ENCODE measurements around the gene MAPK12. TPM values are rescaled to one million over a fixed set of nuclear protein-coding genes. Genes with fewer than 3 reads are reported as not detected.

Gene MAPK12
- total and polyA plus RNA-seq, 4 donors = 13.2 to 57.6 (median 25.4) TPM

- peaks cover 98% of the 10 kb centered on the region for H3K36me3 ChIP-seq (ENCODE audit: control insufficient read depth, insufficient read depth, low read length)
- H3K27ac ChIP-seq (ENCODE audit: low read depth, low read length) = no peak overlapping the region
- H3K9me3 ChIP-seq (ENCODE audit: control insufficient read depth, insufficient read depth, low read length) = no peaks in the 10 kb centered on the region
- peaks cover 20% of the 10 kb centered on the region for H3K4me1 ChIP-seq (ENCODE audit: control insufficient read depth, insufficient read depth, low read length)
- WGBS (ENCODE audit: insufficient coverage) = 93% methylated on average over 56 of the region's 57 CpGs
- no peak for DNase-seq (ENCODE audit: low read depth in 4 of 6, low spot score in 6 of 6)
- H3K4me3 ChIP-seq (ENCODE audit: low read depth, low read length) = no peak overlapping the region
- no peaks in the 10 kb centered on the region for H3K27me3 ChIP-seq (ENCODE audit: control insufficient read depth, insufficient read depth, low read length)
Observed at GRCh38 chr22:50216684-50217520, 44.6 kb downstream of the MAPK12 start.

GRCh38 chr22:50216055-50216683, 45.3 kb downstream of the MAPK12 start:
- Histone ChIP-seq H3K27ac (ENCODE audit: low read depth, low read length) (no peak overlapping the region), H3K4me1 (ENCODE audit: control insufficient read depth, insufficient read depth, low read length) (peaks cover 20% of the 10 kb centered on the region), H3K4me3 (ENCODE audit: low read depth, low read length) (no peak overlapping the region), H3K27me3 (ENCODE audit: control insufficient read depth, insufficient read depth, low read length) (no peaks in the 10 kb centered on the region), H3K36me3 (ENCODE audit: control insufficient read depth, insufficient read depth, low read length) (peaks cover 93% of the 10 kb centered on the region), H3K9me3 (ENCODE audit: control insufficient read depth, insufficient read depth, low read length) (no peaks in the 10 kb centered on the region)
- 91% methylated on average over 10 of the region's 15 CpGs for WGBS (ENCODE audit: insufficient coverage)
- DNase-seq (ENCODE audit: low read depth in 4 of 6, low spot score in 6 of 6) = no peak

- Histone ChIP-seq H3K27me3 (ENCODE audit: control insufficient read depth, insufficient read depth, low read length) (no peaks in the 10 kb centered on the region), H3K36me3 (ENCODE audit: control insufficient read depth, insufficient read depth, low read length) (peaks cover 93% of the 10 kb centered on the region), H3K4me3 (ENCODE audit: low read depth, low read length) (no peak overlapping the region), H3K9me3 (ENCODE audit: control insufficient read depth, insufficient read depth, low read length) (no peaks in the 10 kb centered on the region), H3K4me1 (ENCODE audit: control insufficient read depth, insufficient read depth, low read length) (peaks cover 20% of the 10 kb centered on the region), H3K27ac (ENCODE audit: low read depth, low read length) (no peak overlapping the region)
- 87% methylated on average over 11 of the region's 17 CpGs for WGBS (ENCODE audit: insufficient coverage)
- no peak for DNase-seq (ENCODE audit: low read depth in 4 of 6, low spot score in 6 of 6)
Observed at GRCh38 chr22:50215297-50216054, 46.0 kb downstream of the MAPK12 start.

- Histone ChIP-seq H3K9me3 (ENCODE audit: control insufficient read depth, insufficient read depth, low read length) (no peaks in the 10 kb centered on the region), H3K4me3 (ENCODE audit: low read depth, low read length) (no peak overlapping the region), H3K27ac (ENCODE audit: low read depth, low read length) (no peak overlapping the region), H3K4me1 (ENCODE audit: control insufficient read depth, insufficient read depth, low read length) (peaks cover 9% of the 10 kb centered on the region), H3K36me3 (ENCODE audit: control insufficient read depth, insufficient read depth, low read length) (peaks cover 93% of the 10 kb centered on the region), H3K27me3 (ENCODE audit: control insufficient read depth, insufficient read depth, low read length) (no peaks in the 10 kb centered on the region)
- no peak for DNase-seq (ENCODE audit: low read depth in 4 of 6, low spot score in 6 of 6)
- 96% methylated on average over 8 of the region's 9 CpGs for WGBS (ENCODE audit: insufficient coverage)
Observed at GRCh38 chr22:50213263-50213662, 48.2 kb downstream of the MAPK12 start.

GRCh38 chr22:50211147-50211546, 50.3 kb downstream of the MAPK12 start:
- H3K4me1 ChIP-seq (ENCODE audit: control insufficient read depth, insufficient read depth, low read length) = peaks cover 14% of the 10 kb centered on the region
- H3K27ac ChIP-seq (ENCODE audit: low read depth, low read length) = no peak overlapping the region
- H3K9me3 ChIP-seq (ENCODE audit: control insufficient read depth, insufficient read depth, low read length) = no peaks in the 10 kb centered on the region
- no peaks in the 10 kb centered on the region for H3K27me3 ChIP-seq (ENCODE audit: control insufficient read depth, insufficient read depth, low read length)
- WGBS (ENCODE audit: insufficient coverage) = 94% methylated on average over 14 of the region's 14 CpGs
- H3K36me3 ChIP-seq (ENCODE audit: control insufficient read depth, insufficient read depth, low read length) = peaks cover 92% of the 10 kb centered on the region
- DNase-seq (ENCODE audit: low read depth in 4 of 6, low spot score in 6 of 6) = no peak
- no peak overlapping the region for H3K4me3 ChIP-seq (ENCODE audit: low read depth, low read length)

DNA sequence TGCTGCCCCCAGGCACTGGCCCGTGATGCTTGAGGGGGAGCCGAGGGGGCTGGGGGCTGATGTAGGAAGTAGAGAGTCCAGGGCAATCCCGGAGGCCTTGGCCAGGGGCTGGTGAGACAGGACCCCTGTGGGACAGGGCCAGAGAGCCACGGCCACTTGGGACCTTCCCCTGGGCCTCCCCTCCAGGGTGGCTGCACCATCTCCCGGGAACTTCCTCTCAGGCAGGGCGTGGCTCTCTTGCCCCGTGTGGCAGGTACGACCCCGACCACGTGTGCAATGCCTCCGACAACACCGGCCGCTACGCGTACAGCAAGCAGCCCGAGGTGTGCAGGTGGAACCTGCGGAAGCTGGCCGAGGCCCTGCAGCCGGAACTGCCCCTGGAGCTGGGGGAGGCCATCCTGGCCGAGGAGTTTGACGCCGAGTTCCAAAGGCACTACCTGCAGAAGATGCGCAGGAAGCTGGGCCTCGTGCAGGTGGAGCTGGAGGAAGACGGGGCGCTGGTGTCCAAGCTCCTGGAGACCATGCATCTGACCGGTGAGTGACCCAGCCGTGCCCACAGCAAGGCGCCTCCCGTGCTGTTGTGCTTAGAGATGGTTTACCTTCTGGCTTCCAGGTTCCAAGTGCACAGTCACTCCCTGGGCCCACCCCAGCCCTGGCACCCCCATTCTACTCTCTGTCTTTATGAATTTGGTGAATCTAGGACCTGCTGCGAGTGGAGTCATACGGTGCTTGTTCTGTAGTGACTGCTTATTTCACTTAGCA, 50.9 kb downstream of the MAPK12 start:
- peaks cover 92% of the 10 kb centered on the region for H3K36me3 ChIP-seq (ENCODE audit: control insufficient read depth, insufficient read depth, low read length)
- no peak overlapping the region for H3K27ac ChIP-seq (ENCODE audit: low read depth, low read length)
- H3K4me1 ChIP-seq (ENCODE audit: control insufficient read depth, insufficient read depth, low read length) = peaks cover 14% of the 10 kb centered on the region
- H3K4me3 ChIP-seq (ENCODE audit: low read depth, low read length) = no peak overlapping the region
- no peaks in the 10 kb centered on the region for H3K27me3 ChIP-seq (ENCODE audit: control insufficient read depth, insufficient read depth, low read length)
- no peaks in the 10 kb centered on the region for H3K9me3 ChIP-seq (ENCODE audit: control insufficient read depth, insufficient read depth, low read length)
- WGBS (ENCODE audit: insufficient coverage) = 93% methylated on average over 32 of the region's 32 CpGs
- no peak for DNase-seq (ENCODE audit: low read depth in 4 of 6, low spot score in 6 of 6)

- H3K4me3 ChIP-seq (ENCODE audit: low read depth, low read length) = no peak overlapping the region
- no peak overlapping the region for H3K27ac ChIP-seq (ENCODE audit: low read depth, low read length)
- H3K36me3 ChIP-seq (ENCODE audit: control insufficient read depth, insufficient read depth, low read length) = peaks cover 92% of the 10 kb centered on the region
- peaks cover 14% of the 10 kb centered on the region for H3K4me1 ChIP-seq (ENCODE audit: control insufficient read depth, insufficient read depth, low read length)
- no peaks in the 10 kb centered on the region for H3K9me3 ChIP-seq (ENCODE audit: control insufficient read depth, insufficient read depth, low read length)
- DNase-seq (ENCODE audit: low read depth in 4 of 6, low spot score in 6 of 6) = peak in 4 of 6 donors; percentile 38 to 87 (median 69)
- 68% methylated on average over 20 of the region's 20 CpGs for WGBS (ENCODE audit: insufficient coverage)
- no peaks in the 10 kb centered on the region for H3K27me3 ChIP-seq (ENCODE audit: control insufficient read depth, insufficient read depth, low read length)
Observed at GRCh38 chr22:50209893-50210292, 51.6 kb downstream of the MAPK12 start.

GRCh38 chr22:50208939-50209892, 52.3 kb downstream of the MAPK12 start:
- peaks cover 88% of the 10 kb centered on the region for H3K36me3 ChIP-seq (ENCODE audit: control insufficient read depth, insufficient read depth, low read length)

More at GRCh38 chr22:50208939-50209892, 52.3 kb downstream of the MAPK12 start:
- Histone ChIP-seq H3K4me1 (ENCODE audit: control insufficient read depth, insufficient read depth, low read length) (peaks cover 14% of the 10 kb centered on the region), H3K4me3 (ENCODE audit: low read depth, low read length) (no peak overlapping the region), H3K27ac (ENCODE audit: low read depth, low read length) (no peak overlapping the region), H3K27me3 (ENCODE audit: control insufficient read depth, insufficient read depth, low read length) (no peaks in the 10 kb centered on the region), H3K9me3 (ENCODE audit: control insufficient read depth, insufficient read depth, low read length) (no peaks in the 10 kb centered on the region)
- WGBS (ENCODE audit: insufficient coverage) = 82% methylated on average over 31 of the region's 31 CpGs
- no peak for DNase-seq (ENCODE audit: low read depth in 4 of 6, low spot score in 6 of 6)
